Osteoblast (primary cell): ENCODE results near the gene TPGS2. TPM values are rescaled to one million over a fixed set of nuclear protein-coding genes. Genes with fewer than 3 reads are reported as not detected.

ENCODE experiments used
- DNase-seq: peaks from one replicate; pipeline ENCODE4 v3.0.0; 2011; ENCODE audit warnings: low spot score, mixed read lengths; ENCODE audit not compliant: insufficient read length; ENCODE audit errors: missing footprints
- H2AFZ ChIP-seq: 2 replicates; pipeline ENCODE4 v1.6.0; 2011; ENCODE audit warnings: mild to moderate bottlenecking, low read length
- H3K27ac ChIP-seq: 2 replicates; pipeline ENCODE4 v1.5.1; 2011; ENCODE audit warnings: mild to moderate bottlenecking, low read depth, low read length, moderate library complexity
- H3K27me3 ChIP-seq: 2 replicates; pipeline ENCODE4 v1.6.0; 2012; ENCODE audit warnings: mild to moderate bottlenecking, control low read depth, inconsistent platforms, low read length, moderate library complexity; ENCODE audit not compliant: insufficient read depth
- H3K36me3 ChIP-seq: 2 replicates; pipeline ENCODE4 v1.5.1; 2011; ENCODE audit warnings: mild to moderate bottlenecking, low read length, control low read depth, moderate library complexity; ENCODE audit not compliant: insufficient read depth
- H3K4me1 ChIP-seq: 2 replicates; pipeline ENCODE4 v1.5.1; 2011; ENCODE audit warnings: mild to moderate bottlenecking, low read length, control low read depth, moderate library complexity; ENCODE audit not compliant: insufficient read depth
- H3K4me2 ChIP-seq: 2 replicates; pipeline ENCODE4 v1.6.0; 2011; ENCODE audit warnings: mild to moderate bottlenecking, low read length; ENCODE audit not compliant: insufficient read depth
- H3K4me3 ChIP-seq: fragments of 200-600 bp; sonication (generic); 3 replicates; pipeline ENCODE4 v1.5.1; 2012; ENCODE audit warnings: mild to moderate bottlenecking, low read length, inconsistent platforms; ENCODE audit not compliant: insufficient read depth
- H3K79me2 ChIP-seq: 2 replicates; pipeline ENCODE4 v1.6.0; 2012; ENCODE audit warnings: mild to moderate bottlenecking, low read length, control low read depth, inconsistent platforms; ENCODE audit not compliant: insufficient read depth
- H3K9me3 ChIP-seq: 2 replicates; pipeline ENCODE4 v1.5.1; 2011; ENCODE audit warnings: low read depth, low read length, control low read depth
- H4K20me1 ChIP-seq: 2 replicates; pipeline ENCODE4 v1.6.0; 2012; ENCODE audit warnings: mild to moderate bottlenecking, low read length, control low read depth; ENCODE audit not compliant: insufficient read depth
- total RNA-seq: library from RNA; depleted of rRNA; stranded (reverse); fragments of >200 nt; gene quantifications from 2 replicates; pipeline ENCODE4 v1.2.3, GENCODE V29; 2012
- TF ChIP-seq, protein P1 (sequence below): IDR thresholded peaks from 2 replicates; pipeline ENCODE4 v1.5.1; 2011; ENCODE audit warnings: mild to moderate bottlenecking, low read depth, low read length, moderate library complexity; ENCODE audit errors: extremely low read depth

Gene TPGS2
- total RNA-seq, 1 donor: 98.8 TPM

DNA sequence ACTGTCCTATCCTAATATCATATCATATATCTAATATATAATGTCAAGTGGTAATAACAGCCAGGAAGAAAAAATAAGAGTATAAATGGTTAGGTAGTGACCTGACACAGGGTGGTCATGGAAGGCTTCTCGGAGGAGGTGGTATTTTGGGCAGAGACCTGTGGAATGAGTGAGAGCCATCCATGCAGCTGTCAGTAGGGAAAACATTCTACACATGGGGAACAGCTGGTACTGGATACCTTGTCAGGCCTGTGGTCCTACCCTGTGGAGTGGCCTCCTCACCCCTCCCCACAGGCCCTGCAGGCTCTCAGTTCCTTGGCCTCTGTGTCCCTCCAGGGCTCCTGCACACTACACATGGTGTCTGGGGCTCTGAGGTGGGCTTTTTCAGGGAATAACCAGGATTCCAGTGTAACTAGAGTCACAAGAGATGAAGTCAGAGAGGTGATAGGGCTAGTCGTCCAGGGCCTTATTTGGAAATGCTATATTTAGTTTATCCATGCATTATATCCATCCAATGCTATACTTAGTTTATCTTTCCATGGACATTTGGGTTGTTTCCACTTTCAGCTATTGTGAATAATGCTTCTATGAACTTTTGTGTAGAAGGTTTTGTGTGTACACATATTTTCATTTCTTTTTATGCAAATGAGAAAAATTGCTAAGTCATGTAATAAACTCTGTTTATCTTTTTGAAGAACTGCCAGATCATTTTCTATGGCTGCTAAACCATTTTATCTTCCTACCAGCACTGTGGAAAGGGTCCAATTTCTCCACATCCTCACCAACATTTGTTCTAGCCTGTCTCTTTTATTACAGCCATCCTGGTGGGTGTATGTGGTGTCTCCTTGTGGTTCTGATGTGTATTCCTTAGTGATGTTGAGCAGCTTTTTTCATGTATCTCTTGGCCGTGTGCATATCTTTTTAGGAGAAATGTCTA is 75.6 kb downstream of the TPGS2 start:
- no peak overlapping the region for H3K27ac ChIP-seq
- no peaks in the 10 kb centered on the region for H4K20me1 ChIP-seq
- TF ChIP-seq, protein P1, sequence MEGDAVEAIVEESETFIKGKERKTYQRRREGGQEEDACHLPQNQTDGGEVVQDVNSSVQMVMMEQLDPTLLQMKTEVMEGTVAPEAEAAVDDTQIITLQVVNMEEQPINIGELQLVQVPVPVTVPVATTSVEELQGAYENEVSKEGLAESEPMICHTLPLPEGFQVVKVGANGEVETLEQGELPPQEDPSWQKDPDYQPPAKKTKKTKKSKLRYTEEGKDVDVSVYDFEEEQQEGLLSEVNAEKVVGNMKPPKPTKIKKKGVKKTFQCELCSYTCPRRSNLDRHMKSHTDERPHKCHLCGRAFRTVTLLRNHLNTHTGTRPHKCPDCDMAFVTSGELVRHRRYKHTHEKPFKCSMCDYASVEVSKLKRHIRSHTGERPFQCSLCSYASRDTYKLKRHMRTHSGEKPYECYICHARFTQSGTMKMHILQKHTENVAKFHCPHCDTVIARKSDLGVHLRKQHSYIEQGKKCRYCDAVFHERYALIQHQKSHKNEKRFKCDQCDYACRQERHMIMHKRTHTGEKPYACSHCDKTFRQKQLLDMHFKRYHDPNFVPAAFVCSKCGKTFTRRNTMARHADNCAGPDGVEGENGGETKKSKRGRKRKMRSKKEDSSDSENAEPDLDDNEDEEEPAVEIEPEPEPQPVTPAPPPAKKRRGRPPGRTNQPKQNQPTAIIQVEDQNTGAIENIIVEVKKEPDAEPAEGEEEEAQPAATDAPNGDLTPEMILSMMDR: no peak
- peaks cover 31% of the 10 kb centered on the region for H3K4me1 ChIP-seq
- H3K27me3 ChIP-seq: no peaks in the 10 kb centered on the region
- no peaks in the 10 kb centered on the region for H3K79me2 ChIP-seq
- H2AFZ ChIP-seq: peak overlapping the region; percentile 20
- no peak overlapping the region for H3K4me3 ChIP-seq
- H3K9me3 ChIP-seq: no peaks in the 10 kb centered on the region
- no peak for DNase-seq
- no peaks in the 10 kb centered on the region for H3K36me3 ChIP-seq
- H3K4me2 ChIP-seq: no peak overlapping the region

DNA sequence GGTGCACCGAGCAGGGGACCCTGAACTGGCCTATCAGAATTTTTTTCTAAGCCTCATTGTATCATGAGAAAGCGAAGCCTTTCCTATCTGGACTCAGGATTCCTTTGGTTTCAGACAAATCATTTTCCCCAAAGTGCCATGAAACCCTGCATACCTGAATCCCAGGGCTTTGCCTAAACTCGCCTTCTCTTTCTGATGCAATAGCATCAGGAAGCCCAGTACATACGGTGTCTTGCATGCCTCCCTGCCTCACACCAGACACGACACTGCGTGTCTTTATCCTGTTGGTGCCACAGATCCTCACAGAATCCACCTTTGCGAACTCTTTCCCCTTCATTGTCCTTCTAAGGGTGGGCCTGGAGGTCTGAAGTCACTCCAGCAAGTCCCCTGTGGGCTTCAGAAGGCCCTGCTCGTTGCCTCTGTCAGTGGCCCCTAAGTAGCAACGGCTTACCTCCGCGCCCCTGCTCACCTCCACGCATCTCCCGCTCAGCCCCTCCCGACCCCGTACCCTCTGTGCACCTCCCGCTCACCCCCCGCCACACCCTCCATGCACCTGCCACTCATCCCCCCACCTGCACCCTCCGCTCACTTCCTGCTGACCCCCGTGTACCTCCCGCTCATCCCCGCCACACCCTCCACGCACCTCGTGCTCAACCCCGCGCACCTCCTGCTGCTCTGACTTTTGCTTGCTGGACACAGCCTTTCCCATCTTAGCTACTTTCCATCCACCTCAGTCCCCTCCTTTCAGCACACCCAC is 83.4 kb downstream of the TPGS2 start:
- no peak overlapping the region for H3K27ac ChIP-seq

DNA sequence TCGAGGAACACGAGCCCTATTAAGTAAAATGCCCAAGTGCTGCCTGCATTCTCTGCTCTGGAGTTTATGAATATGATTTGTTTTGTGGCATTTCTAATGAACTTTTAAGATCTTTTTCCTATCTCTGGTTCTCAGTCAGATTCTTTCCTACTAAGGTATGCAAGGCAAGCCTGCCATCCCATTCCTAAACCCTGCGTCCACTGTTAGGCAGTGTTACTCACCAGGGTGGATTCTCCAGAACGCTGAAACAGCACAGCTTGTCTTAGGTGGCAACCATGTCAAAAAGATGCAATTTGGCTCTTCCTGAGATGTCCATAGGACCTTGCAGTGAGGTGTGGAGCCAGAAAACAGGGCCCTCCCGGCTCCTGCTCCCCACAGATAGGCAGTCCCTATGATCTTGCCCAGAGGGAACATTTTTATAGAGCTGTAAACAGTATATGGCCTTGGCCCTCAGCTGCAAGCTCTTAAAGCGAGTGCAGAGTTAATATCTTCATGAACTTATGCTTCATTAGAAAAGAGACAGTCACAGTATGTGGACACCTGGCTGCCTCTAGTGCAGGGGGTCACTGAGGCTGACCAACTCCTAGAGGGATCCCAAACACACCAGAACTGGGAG is 84.4 kb downstream of the TPGS2 start:
- Histone ChIP-seq H3K27ac (peak overlapping the region; percentile 48), H4K20me1 (no peaks in the 10 kb centered on the region), H2AFZ (no peak overlapping the region), H3K36me3 (no peaks in the 10 kb centered on the region), H3K4me1 (peaks cover 9% of the 10 kb centered on the region), H3K9me3 (no peaks in the 10 kb centered on the region), H3K4me3 (no peak overlapping the region), H3K79me2 (no peaks in the 10 kb centered on the region), H3K4me2 (no peak overlapping the region), H3K27me3 (no peaks in the 10 kb centered on the region)
- DNase-seq: no peak
- TF ChIP-seq, protein P1: no peak

More for the DNA sequence above, 83.4 kb downstream of the TPGS2 start:
- H2AFZ ChIP-seq: no peak overlapping the region
- no peaks in the 10 kb centered on the region for H3K9me3 ChIP-seq
- H3K79me2 ChIP-seq: no peaks in the 10 kb centered on the region
- no peaks in the 10 kb centered on the region for H3K36me3 ChIP-seq
- no peaks in the 10 kb centered on the region for H4K20me1 ChIP-seq
- no peak overlapping the region for H3K4me3 ChIP-seq
- no peaks in the 10 kb centered on the region for H3K27me3 ChIP-seq
- TF ChIP-seq, protein P1: no peak
- peaks cover 9% of the 10 kb centered on the region for H3K4me1 ChIP-seq
- DNase-seq: no peak
- no peak overlapping the region for H3K4me2 ChIP-seq

Other genes with a start within 250 kb of the TPGS2 start
- gene KIAA1328, start 125 bp upstream of the TPGS2 start, total RNA-seq: 8.7 and 8.8 TPM in 2 replicates